Subcutaneous abdominal adipose tissue (tissue), 5 donors: ENCODE measurements around the gene KIF7.
"Not testable (repeated sequence)": the region's sequence is repeated elsewhere in the genome, so short reads cannot be mapped to it uniquely, and the experiment has no call there.

ENCODE experiments used
- H3K27ac ChIP-seq: one replicate; pipeline ENCODE4 v1.7.0; 2013; ENCODE audit warnings: low read depth, mild to moderate bottlenecking, inconsistent platforms, low read length, moderate library complexity
- H3K27me3 ChIP-seq, 5 donors: one replicate each; pipeline ENCODE4 v1.7.0; 2013; ENCODE audit warnings: low read length in 5 of 5, inconsistent platforms in 1 of 5; ENCODE audit not compliant: control insufficient read depth in 5 of 5, insufficient read depth in 4 of 5
- H3K36me3 ChIP-seq, 5 donors: one replicate each; pipeline ENCODE4 v1.7.0; 2013; ENCODE audit warnings: low read length in 5 of 5; ENCODE audit not compliant: control insufficient read depth in 5 of 5, insufficient read depth in 5 of 5
- H3K4me1 ChIP-seq, 5 donors: one replicate each; pipeline ENCODE4 v1.7.0; 2013; ENCODE audit warnings: low read length in 5 of 5, mild to moderate bottlenecking in 3 of 5, moderate library complexity in 1 of 5; ENCODE audit not compliant: control insufficient read depth in 5 of 5, insufficient read depth in 5 of 5
- H3K4me3 ChIP-seq, 5 donors: one replicate each; pipeline ENCODE4 v1.7.0; 2013; ENCODE audit warnings: low read length in 5 of 5, low read depth in 1 of 5
- H3K9ac ChIP-seq, 5 donors: one replicate each; pipeline ENCODE4 v1.7.0; 2013; ENCODE audit warnings: low read length in 5 of 5, mild to moderate bottlenecking in 4 of 5, moderate library complexity in 3 of 5
- H3K9me3 ChIP-seq, 5 donors: one replicate each; pipeline ENCODE4 v1.7.0; 2013; ENCODE audit warnings: low read length in 5 of 5; ENCODE audit not compliant: control insufficient read depth in 5 of 5
- donor health status: healthy.
- donor health status: healthy.
- donor health status: healthy.
- donor health status: healthy.
- donor health status: healthy.

KIF7 gene

DNA sequence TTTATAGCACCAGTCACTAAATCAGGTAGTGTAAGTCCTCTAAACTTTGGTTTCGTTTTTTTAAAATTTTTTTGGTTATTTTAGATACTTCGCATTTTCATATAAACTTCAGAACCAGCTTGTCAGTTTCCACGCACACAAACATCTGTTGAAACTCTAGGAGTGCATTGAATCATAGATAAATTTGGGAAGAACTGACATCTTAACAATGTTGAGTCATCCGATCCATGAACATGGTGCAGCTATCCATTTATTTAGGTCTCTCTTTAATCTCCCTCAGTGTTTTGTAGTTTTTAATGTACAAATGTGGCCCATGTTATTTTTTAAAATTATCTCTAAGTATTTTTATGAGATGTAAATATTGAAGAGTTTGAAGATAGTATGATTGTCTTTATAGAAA is 62.2 kb downstream of the KIF7 start:
- Histone ChIP-seq H3K9me3 (no peaks in the 10 kb centered on the region), H3K4me3 (no peak overlapping the region), H3K4me1 (no peaks in the 10 kb centered on the region), H3K9ac (no peak overlapping the region), H3K36me3 (no peaks in the 10 kb centered on the region), H3K27me3 (peaks cover 0 to 4% (median 0%) of the 10 kb centered on the region in 5 donors), H3K27ac (no peak overlapping the region)

DNA sequence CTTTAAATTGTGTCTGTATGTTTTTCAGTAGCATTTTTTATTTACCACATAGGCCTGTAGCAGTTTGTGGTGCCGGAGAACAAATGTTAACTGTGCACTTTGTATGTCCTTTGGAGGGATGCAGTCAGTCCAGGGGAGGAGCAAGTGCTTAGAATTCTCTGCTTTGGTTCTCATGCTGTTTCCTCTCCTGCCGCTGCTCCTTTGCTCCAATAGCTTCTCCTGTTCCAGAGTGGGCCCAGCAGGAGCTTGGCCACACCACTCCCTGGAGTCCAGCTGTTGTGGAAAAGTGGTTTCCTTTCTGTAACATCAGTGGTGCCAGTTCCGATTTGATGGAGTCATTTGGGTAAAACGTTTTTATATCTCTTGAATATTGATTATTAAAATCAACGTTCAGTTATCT is 63.4 kb downstream of the KIF7 start:
- no peak overlapping the region for H3K9ac ChIP-seq
- no peak overlapping the region for H3K27ac ChIP-seq
- no peaks in the 10 kb centered on the region for H3K4me1 ChIP-seq

DNA sequence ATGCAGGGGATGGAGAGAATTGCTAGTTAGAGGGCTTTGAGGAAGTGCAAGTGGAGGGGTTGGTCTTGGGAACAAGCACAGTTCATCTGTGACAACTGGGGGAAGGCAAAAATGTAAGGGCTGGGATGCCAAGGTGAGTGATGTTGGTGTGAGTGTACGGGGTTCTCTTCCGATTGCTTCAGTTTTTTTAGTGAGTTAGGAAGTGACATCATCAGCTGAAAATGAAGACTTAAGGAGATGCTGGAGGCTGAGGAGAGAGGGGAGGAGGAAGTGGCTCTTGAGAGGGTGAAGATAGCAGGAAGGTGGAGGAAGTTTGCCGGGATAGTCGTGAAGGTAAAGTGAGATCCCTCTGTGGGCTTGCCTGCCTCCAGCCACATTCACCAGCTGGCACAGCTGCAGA is 67.3 kb downstream of the KIF7 start:
- Histone ChIP-seq H3K9ac (no peak overlapping the region), H3K27ac (no peak overlapping the region), H3K27me3 (peaks cover 0 to 4% (median 0%) of the 10 kb centered on the region in 5 donors), H3K36me3 (no peaks in the 10 kb centered on the region), H3K4me3 (no peak overlapping the region), H3K4me1 (no peaks in the 10 kb centered on the region), H3K9me3 (no peaks in the 10 kb centered on the region)

More for the DNA sequence above, 63.4 kb downstream of the KIF7 start:
- Histone ChIP-seq H3K36me3 (no peaks in the 10 kb centered on the region), H3K9me3 (no peaks in the 10 kb centered on the region), H3K4me3 (no peak overlapping the region), H3K27me3 (peaks cover 0 to 4% (median 0%) of the 10 kb centered on the region in 5 donors)

DNA sequence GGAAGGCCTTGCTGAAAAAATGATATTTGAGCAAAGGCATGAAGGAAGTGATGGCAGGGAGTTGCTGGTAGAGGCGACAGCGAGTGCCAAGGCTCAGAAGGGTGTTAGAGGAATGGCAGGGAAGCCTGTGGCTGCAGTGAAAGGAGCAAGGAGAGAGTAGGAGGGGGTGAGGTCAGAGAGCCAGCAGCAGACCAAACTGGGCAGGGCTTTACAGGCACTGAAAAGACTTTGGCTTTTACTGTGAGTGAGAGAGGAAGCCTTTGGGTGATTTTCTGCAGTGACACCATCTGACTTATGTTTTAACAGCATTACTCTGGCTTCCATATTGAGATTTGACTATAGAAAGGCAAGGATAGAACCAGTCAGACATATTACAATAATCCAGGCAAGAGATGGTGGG is 68.6 kb downstream of the KIF7 start:
- Histone ChIP-seq H3K36me3 (no peaks in the 10 kb centered on the region), H3K4me3 (no peak overlapping the region), H3K9ac (no peak overlapping the region), H3K27me3 (peaks cover 0 to 4% (median 0%) of the 10 kb centered on the region in 5 donors), H3K4me1 (no peaks in the 10 kb centered on the region), H3K9me3 (no peaks in the 10 kb centered on the region), H3K27ac (no peak overlapping the region)

DNA sequence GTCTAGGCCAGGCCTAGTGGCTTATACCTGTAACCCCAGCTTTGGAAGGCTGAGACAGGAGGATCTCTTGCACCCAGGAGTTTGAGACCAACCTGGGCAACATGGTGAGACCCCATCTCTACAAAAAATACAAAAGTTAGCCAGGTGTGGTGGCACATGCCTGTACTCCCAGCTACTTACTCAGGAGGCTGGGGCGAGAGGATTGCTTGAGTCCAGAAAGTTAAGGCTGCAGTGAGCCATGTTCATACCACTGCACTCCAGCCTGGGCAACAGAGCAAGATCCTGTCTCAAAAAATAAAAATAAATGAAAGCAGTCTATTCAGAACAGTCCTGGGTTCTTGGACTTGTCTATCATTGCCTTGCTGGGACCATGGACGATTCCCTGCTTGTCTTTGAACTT is 74.5 kb downstream of the KIF7 start:
- not testable (repeated sequence) for H3K27ac ChIP-seq, H3K4me3 ChIP-seq, H3K4me1 ChIP-seq, H3K36me3 ChIP-seq, H3K27me3 ChIP-seq, H3K9ac ChIP-seq, H3K9me3 ChIP-seq

DNA sequence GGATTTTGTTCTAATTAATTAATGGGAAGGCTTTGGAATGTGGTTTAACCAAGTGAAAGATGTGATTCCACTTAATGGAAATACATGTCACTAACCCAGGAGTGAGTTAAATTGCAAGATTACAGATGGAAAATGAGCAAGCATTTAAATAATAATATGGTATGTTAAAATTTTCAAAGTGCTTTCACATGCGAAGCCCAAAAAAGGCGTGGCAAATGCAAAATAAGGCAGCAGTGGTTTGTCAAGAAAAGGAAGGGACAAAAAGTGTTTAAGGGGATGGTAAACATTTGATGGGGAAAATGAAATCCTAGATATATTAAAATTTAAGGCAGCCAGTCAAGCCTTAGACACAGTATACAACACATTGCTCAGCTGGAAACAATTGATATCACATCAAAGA is 77.1 kb downstream of the KIF7 start:
- Histone ChIP-seq H3K27me3 (peaks cover 0 to 5% (median 0%) of the 10 kb centered on the region in 5 donors), H3K4me3 (no peak overlapping the region), H3K9me3 (no peaks in the 10 kb centered on the region), H3K9ac (no peak overlapping the region), H3K27ac (no peak overlapping the region), H3K36me3 (no peaks in the 10 kb centered on the region), H3K4me1 (peaks cover 2 to 15% (median 13%) of the 10 kb centered on the region in 5 donors)
